Measurements from ENCODE around the gene DUSP28. TPM values are rescaled to one million over a fixed set of nuclear protein-coding genes. Genes with fewer than 3 reads are reported as not detected.

Gene DUSP28
- total and polyA plus RNA-seq, 10 of the 15 experiments (the other 5 are each of a cell fraction or from before 2014, with no cell fraction given): 2.5 to 12.5 (median 6.4) TPM

GRCh38 chr2:240512666-240513535 is 47.3 kb upstream of the DUSP28 start:
- FAIRE-seq (no peak), ATAC-seq (no peak), DNase-seq (ENCODE audit: low read depth, low spot score) (no peak)
- in situ Hi-C loops (cut with MboI) (loop anchor here (25.0 kb wide), 1 partner anchor 324 kb away; no protein-coding TSS in a partner anchor), intact Hi-C loops (cut with micrococcal nuclease; ENCODE audit: unreplicated experiment) (loop anchor here (5.0 to 10.0 kb wide), 3 partner anchors 54 to 222 kb away; partner anchors contain the start of gene RNPEPL1)
- TF ChIP-seq USF2 (IDR thresholded peaks at IDR 0.05; ENCODE audit: borderline replicate concordance, low read depth, low read length): no peak
- no peak for TF ChIP-seq NR2C2 (IDR thresholded peaks at IDR 0.05; ENCODE audit: borderline replicate concordance, control insufficient read depth, insufficient read length, low read depth)
- TF ChIP-seq ESRRA (IDR thresholded peaks at IDR 0.05; ENCODE audit: low read length): no peak
- no peak for TF ChIP-seq EZH2 (IDR thresholded peaks at IDR 0.05; ENCODE audit: borderline replicate concordance, control insufficient read depth, low read depth, low read length)
- TF ChIP-seq SMAD5 (IDR thresholded peaks at IDR 0.05; ENCODE audit: low read depth): no peak
- TF ChIP-seq RELA (IDR thresholded peaks at IDR 0.05; ENCODE audit: borderline replicate concordance, partially characterized antibody): no peak
- TF ChIP-seq IRF5 (IDR thresholded peaks at IDR 0.05; ENCODE audit: borderline replicate concordance): no peak
- ChIA-PET SMC1A (ENCODE audit: uncharacterized antibody, unreplicated experiment) (interaction anchor here (1.2 to 1.9 kb wide), 3 partner anchors 16 to 50 kb away, joined by 3 to 12 read pairs (median 6); no protein-coding TSS in a partner anchor), POLR2A (no interaction called here), CTCF (interaction anchor here (1.0 to 3.1 kb wide), 4 partner anchors 47 to 220 kb away, joined by 3 to 45 read pairs (median 8); partner anchors contain the start of genes ANKMY1 and DUSP28), RAD21 (ENCODE audit: unreplicated experiment) (interaction anchor here (1.4 kb wide), 1 partner anchor 109 kb away, joined by 7 read pairs; no protein-coding TSS in a partner anchor)
- H3K36me3 ChIP-seq (ENCODE audit: control insufficient read depth in 2 of 2, insufficient read depth in 2 of 2, low read length in 1 of 2): no peaks in the 10 kb centered on the region
- H3K4me3 ChIP-seq: no peak overlapping the region
- 91% methylated on average over 21 of the region's 21 CpGs for WGBS (ENCODE audit: insufficient coverage, insufficient replicate concordance, low lambda C conversion rate, missing lambda C conversion rate)
- H4K20me1 ChIP-seq (ENCODE audit: control insufficient read depth, insufficient read depth): no peaks in the 10 kb centered on the region
- H3K27ac ChIP-seq (ENCODE audit: control insufficient read depth, insufficient read depth): no peak overlapping the region
- H3K27me3 ChIP-seq (replicated peaks in 1 of 2; ENCODE audit: control insufficient read depth in 2 of 2, insufficient read depth in 2 of 2, low read length in 1 of 2): no peaks in the 10 kb centered on the region
- H3K79me2 ChIP-seq (ENCODE audit: control insufficient read depth, insufficient read depth, low read length): no peaks in the 10 kb centered on the region
- BruUV-seq (replicated peaks): no TSS peak
- H3K9me3 ChIP-seq (replicated peaks; ENCODE audit: control insufficient read depth, insufficient read depth, low read length): no peaks in the 10 kb centered on the region
- no peak overlapping the region for H2AFZ ChIP-seq (ENCODE audit: control insufficient read depth, low read depth, low read length)
- H3K4me2 ChIP-seq (ENCODE audit: control insufficient read depth, insufficient read depth): no peak overlapping the region
- H3K9ac ChIP-seq (ENCODE audit: control insufficient read depth, insufficient read depth, low read length): no peak overlapping the region
- H3K4me1 ChIP-seq (ENCODE audit: control insufficient read depth, insufficient read depth, low read length): peaks cover 10% of the 10 kb centered on the region
